Activated CD8-positive, alpha-beta memory T cell treated with anti-CD3 and anti-CD28 coated beads, Interleukin-2, amount 50 U/mL, for 48 hours (primary cell): ENCODE data around the gene CNR2.
A peak's percentile ranks its signal among the peaks of the same experiment; 100 is the strongest.
"Not testable (repeated sequence)": the region's sequence is repeated elsewhere in the genome, so short reads cannot be mapped to it uniquely, and the experiment has no call there.

Source experiments
- DNase-seq: peaks from one replicate; pipeline ENCODE4 v3.0.0-alpha.2; 2020

CNR2 gene

GRCh38 chr1:23916209-23917131 lies 3.3 kb upstream of the CNR2 start:
- peak; percentile 71 for DNase-seq

- DNase-seq = no peak
Observed at GRCh38 chr1:23915466-23915865, 2.3 kb upstream of the CNR2 start.

- no peak for DNase-seq
Observed at GRCh38 chr1:23914921-23915320, 1.8 kb upstream of the CNR2 start.

GRCh38 chr1:23911921-23912320 lies 1.2 kb downstream of the CNR2 start:
- DNase-seq = no peak

- no peak for DNase-seq
Observed at GRCh38 chr1:23910553-23911246, 2.5 kb downstream of the CNR2 start.

- no peak for DNase-seq
Observed at GRCh38 chr1:23910144-23910543, 3.0 kb downstream of the CNR2 start.

GRCh38 chr1:23909412-23909811 lies 3.8 kb downstream of the CNR2 start:
- no peak for DNase-seq

GRCh38 chr1:23908453-23909341 lies 4.5 kb downstream of the CNR2 start:
- no peak for DNase-seq

GRCh38 chr1:23906731-23907130 lies 6.4 kb downstream of the CNR2 start:
- DNase-seq = no peak

GRCh38 chr1:23905461-23906025 lies 7.6 kb downstream of the CNR2 start:
- no peak for DNase-seq

GRCh38 chr1:23904748-23905357 lies 8.3 kb downstream of the CNR2 start:
- peak; percentile 72 for DNase-seq

- no peak for DNase-seq
Observed at GRCh38 chr1:23903754-23904153, 9.4 kb downstream of the CNR2 start.

GRCh38 chr1:23902321-23903278 lies 10.6 kb downstream of the CNR2 start:
- DNase-seq = no peak

GRCh38 chr1:23900017-23900416 lies 13.1 kb downstream of the CNR2 start:
- DNase-seq = not testable (repeated sequence)

- no peak for DNase-seq
Observed at GRCh38 chr1:23899070-23899469, 14.1 kb downstream of the CNR2 start.

GRCh38 chr1:23897083-23897482 lies 16.1 kb downstream of the CNR2 start:
- DNase-seq = no peak

- no peak for DNase-seq
Observed at GRCh38 chr1:23896491-23896890, 16.7 kb downstream of the CNR2 start.

- no peak for DNase-seq
Observed at GRCh38 chr1:23895993-23896392, 17.2 kb downstream of the CNR2 start.

GRCh38 chr1:23895082-23895481 lies 18.1 kb downstream of the CNR2 start:
- DNase-seq = no peak

GRCh38 chr1:23889074-23889473 lies 24.1 kb downstream of the CNR2 start:
- DNase-seq = no peak

- no peak for DNase-seq
Observed at GRCh38 chr1:23885222-23885621, 27.9 kb downstream of the CNR2 start.
